CD4-positive, alpha-beta T cell treated with Interleukin-6 at 100 ng/mL for 8 hours (primary cell): ENCODE results near the gene ACBD6.
"Not testable (repeated sequence)": the region's sequence is repeated elsewhere in the genome, so short reads cannot be mapped to it uniquely, and the experiment has no call there.

Experiments
- DNase-seq: peaks from one replicate; pipeline ENCODE4 v3.0.0-alpha.2; 2020; ENCODE audit warnings: mixed read lengths, low spot score

The ACBD6 gene, protein sequence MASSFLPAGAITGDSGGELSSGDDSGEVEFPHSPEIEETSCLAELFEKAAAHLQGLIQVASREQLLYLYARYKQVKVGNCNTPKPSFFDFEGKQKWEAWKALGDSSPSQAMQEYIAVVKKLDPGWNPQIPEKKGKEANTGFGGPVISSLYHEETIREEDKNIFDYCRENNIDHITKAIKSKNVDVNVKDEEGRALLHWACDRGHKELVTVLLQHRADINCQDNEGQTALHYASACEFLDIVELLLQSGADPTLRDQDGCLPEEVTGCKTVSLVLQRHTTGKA

DNA sequence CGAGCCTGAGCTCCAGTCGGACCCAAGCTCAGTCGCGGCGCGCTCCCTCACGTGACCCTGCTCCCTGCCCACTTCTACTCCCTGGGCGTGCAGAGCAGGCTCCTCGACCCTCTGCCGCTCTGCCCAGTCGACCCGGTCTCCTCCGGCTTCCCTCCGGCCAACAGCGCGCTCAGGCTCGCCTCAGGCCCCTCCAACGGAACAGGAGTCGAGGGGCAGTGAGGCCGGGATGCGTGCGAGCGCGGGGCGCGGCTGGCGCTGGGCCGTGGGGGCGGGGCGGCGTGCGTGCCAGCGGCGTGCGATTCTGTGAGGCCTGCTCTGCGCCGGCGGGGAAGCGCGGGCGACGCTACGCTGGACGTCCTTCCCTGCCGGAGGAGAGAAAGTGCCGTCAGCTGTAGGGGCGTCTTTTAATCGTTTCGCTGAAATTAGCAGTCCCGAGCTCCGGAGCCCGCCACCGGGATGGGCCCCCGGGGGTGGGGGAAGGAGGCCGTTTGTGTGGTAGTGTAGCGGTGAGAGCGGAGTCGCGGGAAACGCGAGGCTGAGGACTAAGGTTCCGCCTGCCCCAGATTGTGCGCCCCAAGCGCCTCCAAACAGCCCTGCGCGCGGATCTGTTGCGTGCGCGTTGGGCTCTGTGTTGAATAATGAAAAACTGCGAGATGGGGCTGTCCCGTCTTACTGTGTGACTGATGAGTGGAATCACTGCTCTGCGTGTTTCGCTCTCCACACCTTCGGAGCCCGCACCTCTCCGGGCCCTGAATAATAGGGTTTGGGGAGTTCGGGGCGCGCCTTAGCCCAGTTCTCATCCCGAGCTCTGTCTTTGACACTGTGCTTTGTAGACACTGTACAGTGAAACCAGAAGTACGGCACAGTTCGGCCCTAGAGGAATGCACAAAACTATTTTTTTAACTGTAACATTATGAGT lies at the start of gene ACBD6:
Gene ACBD6 (minus strand): TSS at position 217 of the 919 bp plus-strand sequence. CDS start 311 bp downstream, outside the sequence.
- DNase-seq = peak; percentile 82

DNA sequence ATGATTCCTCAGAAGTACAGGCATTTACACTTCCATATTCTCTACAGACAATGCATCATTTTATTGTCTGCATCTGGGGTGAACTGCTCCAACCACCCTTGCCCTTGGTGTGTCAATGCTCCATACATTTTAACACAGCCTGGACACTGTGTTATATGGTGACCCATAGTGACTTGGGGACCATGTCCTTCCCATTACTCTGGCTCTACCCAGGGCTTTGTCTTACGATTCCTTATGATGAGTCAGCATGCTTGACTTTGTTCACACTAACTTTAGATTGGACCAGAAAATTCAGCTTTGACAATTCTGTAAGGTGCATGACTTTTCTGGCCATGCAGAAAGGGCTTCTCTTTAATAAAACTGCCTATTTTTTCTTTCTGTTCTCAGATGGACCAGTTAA lies 49.6 kb upstream of the ACBD6 start:
- DNase-seq = no peak

DNA sequence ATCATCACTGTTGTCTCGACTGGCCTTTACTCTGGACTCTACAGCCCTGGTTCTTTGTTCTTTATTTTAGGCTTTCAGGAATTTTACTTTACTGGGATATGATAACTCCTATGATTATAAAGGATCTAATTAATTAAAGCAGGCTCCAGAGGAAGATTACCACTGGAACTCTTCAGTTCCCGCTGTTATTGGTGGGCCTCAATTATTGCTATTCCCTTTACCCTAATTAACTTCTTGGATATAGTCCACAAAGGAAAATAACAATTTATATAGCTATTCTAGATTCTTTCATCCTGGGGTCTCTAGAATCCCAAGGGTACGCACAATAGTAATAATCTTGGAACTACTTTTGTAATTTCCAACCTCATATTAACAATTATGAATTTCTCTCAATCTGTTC lies 47.9 kb upstream of the ACBD6 start:
- no peak for DNase-seq

DNA sequence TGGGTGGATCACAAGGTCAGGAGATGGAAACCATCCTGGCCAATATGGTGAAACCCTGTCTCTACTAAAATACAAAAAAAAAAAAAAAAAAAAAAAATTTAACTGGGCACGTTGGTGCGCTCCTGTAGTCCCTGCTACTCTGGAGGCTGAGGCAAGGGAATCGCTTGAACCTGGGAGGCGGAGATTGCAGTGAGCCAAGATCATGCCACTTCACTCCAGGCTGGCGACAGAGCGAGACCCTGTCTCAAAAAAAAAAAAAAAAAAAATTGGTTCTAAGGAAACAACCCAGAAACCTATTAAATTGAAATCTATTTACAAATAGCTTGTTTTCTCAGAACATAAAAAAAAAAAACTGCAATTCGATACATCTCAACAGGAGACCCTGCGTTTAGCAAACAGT lies 47.4 kb upstream of the ACBD6 start:
- DNase-seq = not testable (repeated sequence)

DNA sequence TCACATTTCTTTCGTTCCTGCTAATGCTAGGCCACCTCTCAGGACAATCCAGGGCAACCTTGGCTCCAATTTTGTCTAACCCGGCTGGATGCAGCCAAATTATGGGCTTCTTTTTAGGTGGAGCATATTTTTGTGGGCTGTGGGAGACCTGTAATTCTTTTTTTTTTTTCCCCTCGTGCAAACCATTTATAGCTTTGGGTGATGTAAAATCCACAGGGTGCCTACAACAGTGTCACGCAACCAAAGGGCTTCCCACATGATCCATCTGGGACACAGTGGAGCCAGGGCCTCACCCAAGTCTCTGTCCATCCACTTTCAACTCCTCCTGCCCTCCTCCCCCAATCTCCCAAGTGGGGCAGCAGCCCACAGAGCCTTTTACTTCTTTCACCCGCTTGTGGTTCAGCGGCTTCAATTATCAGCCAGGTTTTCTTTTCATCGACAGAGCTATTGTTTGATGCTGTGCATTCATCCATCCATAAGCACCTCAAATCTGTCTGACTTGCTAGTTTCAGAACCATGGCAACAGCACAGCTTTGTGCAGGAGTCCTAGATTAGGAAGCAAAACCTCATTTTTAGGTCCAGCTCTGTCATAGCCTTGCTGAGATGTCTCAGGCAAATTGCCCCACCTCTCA lies 46.4 kb upstream of the ACBD6 start:
- DNase-seq = no peak

DNA sequence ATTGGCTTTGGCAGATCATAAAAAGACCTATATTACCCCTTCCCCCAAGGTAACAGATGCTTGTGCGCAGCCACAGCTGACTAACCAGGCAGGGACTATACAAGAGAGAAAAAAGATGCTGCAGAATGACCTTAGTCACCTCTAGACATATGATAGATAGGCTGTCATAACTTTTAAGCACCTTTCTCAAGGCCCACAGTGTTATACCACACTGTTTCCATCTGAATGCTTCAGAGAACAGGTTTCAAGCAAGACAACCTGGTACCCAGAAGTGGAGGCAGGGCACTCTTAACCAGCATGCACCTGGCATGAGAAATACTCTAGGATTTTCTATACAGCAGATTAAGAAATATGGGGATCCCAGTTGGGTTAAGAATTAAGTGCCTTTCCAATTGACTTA lies 43.6 kb upstream of the ACBD6 start:
- no peak for DNase-seq

DNA sequence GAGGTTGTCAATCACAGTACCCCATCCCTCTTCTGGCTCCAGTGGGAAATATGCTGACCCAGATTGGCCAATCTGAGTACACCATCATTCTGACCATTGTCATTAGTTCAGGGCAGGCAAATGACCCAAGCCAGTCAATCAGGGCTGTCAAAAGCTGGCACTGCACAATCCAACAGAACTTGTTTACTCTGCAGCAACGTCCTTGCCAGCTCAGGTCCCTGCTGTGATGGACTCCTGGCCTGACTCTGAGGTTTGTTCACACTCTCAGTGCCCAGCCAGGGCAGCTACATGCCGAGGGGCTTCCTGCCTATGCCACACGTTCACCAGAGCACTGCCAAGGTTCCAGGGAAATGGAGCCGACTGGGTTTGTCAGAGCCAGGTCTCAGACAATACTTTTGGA lies 41.7 kb upstream of the ACBD6 start:
- DNase-seq = no peak

DNA sequence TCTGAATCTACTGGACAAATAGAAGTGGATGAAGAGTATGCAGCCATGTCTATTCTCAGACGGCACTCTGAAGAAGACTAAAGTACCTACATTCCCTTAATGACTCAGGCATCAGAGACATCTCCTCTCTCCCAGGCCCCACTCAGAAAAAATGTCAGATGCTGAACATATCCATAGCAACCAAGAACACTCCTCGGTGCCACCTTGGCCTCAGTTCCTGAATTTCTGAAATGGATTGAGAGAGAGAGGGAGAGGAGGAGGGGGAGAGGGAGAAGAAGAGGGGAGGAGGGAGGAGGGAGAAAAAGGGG lies 40.4 kb upstream of the ACBD6 start:
- no peak for DNase-seq

DNA sequence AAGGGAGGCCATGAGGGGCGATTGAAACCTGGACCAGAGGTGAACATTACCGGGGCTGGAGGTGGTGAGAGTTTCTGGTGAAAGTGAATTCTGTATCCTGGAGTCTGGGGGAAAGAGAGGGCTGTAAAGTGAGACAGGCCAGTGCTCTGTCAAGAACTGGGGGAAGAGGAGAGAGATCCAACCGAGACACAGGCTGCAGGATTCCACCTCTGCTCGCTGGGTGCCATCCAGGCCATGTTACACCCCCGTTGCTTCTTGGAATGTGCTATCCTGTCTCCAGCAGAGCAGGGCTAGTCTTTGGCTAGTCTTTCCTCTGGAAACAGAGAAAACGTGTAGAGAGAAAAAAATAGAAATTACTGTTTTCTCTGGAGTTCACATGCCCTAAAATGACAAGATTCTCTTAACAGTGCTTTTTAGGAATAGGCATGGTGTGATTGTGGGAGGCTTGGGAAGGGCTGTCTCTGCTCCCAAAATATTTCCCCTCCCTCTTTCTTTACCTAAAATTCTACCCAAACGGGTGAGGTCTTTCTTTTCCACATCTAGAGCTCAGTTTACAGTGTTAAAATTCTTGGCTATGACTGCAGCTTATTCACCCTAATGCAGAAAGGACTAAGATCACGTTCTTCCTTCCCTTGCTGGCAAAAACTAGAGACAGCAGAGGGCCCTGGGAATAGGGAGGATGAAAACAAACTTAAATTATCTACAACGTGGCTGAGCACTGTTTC lies 39.9 kb upstream of the ACBD6 start:
- no peak for DNase-seq

DNA sequence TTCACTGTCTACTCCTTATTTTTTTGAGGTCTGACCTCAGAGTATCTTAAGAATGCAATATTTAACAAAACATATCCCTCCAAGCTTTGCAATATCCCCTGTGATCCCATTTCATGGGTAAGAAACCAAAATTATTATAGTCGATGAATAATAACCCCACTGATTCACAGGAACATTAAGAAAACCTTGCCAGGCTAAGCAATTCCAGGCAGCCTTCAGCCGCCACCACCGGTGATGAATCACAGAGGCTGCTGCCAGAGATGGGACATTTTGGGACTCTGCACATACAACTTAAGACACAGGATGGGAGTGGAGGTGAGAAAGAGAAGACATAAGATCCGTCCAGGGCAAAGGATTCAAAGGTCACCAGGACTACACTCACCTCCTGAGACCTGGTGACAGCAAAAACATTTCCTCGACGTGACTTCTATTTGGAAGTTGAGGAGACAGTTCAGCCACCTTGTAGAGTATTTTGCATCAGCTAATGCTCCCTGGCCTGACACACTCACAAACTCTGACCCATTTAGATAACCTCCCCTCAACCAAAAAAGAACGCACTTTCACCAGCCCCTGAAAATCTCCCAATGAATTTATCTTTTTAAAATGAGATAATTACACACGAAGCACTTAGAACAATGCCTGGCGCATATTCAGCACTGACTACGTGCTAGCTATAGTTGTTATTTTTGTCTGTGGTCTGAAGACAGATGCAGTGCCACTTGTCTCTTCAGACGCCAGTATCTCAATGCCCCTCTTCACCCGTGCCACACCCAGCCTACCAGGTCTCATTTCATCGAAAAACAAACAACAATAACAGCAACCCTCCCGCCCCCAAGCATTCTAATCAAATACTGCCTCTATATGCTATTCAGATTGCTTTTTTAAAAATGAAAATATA lies 38.6 kb upstream of the ACBD6 start:
- DNase-seq = no peak

DNA sequence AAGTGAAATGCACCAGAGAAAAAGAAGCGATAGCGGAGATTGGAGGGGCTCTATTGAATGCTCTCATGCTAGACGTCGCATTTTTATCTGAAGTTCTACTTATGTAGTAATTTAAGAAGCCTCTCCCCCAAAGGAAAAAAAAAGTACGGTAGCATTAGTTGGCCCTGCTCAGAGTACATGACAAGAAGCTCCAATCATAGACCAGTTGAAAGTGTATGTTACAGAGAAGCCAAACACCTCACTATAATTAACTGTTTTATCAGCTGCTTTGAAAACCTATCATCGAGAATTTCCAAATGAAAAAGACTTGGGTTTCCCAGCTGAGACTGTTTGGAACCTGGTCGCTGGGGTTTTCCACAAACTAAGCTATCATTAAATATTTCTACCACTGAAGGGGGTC lies 36.8 kb upstream of the ACBD6 start:
- no peak for DNase-seq

DNA sequence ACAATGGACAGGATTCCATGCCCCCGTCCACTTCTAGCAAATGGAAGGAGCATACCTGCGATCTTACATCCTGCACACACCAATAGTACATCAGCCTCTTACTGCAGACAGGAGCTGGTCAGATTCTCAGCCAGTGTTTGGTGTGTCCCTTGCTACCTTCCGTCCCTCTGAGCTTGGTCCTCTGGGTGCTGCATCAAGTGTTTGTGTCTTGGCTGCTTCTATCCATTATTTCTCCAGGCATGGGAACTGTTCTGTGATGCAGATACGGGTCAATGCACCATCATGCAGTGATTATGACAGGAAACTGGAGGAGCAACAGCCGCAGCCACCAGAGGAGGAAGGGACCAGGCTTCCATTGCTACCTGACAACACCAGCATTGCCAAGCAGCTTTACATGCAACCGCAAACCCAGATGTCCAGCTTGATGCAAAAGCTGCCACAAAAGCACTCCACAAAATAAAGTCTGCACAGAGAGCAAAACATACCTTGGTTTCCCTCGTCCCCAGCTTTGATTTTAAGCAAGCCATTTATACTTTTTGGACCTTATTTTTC lies 34.5 kb upstream of the ACBD6 start:
- DNase-seq = no peak

DNA sequence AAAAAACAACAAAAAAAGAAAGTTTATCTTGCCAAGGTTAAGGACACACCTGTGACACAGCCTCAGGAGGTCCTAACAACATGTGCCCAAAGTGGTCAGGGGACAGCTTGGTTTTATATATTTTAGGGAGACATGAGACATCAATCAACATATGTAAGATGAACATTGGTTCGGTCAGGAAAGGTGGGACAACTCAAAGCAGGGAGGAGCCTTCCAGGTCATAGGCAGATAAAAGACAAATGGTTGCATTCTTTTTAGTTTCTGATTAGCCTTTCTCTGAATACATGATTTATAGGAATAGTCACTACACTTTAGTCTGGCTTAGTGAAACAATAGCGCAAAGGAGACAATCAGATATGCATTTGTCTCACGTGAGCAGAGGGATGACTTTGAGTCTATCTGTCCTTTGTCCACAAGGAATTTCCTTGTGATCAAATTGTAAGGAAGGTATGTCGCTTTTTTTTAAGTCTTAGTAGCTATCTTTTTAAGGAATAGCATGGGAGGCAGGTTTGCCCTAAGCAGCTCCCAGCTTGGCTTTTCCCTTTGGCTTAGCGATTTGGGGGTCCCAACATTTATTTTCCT lies 33.1 kb upstream of the ACBD6 start:
- DNase-seq = no peak

DNA sequence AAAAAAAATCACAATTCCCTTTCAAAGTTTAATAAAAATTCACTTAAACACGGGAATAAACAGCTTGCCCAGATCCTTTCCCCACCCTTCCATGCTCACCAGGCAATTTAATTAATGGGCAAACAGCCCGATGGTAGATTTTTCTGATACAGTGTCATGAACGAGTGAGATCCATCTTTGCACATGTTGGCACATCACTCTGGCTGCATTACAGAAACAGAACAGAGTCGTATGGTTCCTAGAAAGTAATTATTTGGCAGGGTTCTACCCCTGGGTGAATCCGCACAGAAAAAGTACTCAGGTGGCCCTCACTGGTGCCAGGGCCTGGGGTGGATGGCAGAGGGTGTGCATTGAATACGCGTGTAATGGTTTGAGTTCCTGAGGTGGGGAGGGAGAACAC lies 31.8 kb upstream of the ACBD6 start:
- DNase-seq = no peak

DNA sequence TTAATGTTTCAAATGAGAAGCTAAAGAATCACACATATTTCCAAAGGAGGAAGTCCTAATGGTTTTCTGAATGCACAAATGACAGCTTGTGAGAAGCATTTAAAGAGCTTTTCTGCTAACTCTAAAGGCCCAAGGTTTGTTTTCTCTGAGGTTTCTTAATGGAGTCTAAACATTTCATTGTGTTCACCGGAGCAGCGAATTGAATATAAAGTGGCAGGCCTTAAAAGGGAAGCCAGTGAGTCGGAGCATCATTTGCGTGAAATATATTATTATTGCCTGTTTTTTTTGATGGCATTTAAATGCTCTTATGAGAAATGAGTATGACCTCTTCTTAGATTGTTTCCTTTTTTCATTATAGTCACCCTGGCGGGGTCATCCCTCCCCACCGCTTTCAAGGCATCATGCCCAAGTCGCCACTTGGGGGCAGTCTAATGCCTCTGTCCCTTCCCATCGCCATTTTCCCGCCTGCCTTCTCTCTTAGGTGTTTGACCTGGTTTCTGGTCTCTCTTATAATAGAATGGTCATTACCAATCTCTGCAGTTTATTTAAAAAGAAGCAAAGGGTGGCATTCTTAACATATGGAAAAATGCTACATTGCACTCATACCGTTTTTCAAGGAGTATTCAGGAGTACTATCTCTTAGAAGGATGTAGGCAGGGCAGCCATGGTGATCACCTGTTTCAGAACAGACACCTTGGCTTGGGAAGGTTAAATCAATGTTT lies 31.1 kb upstream of the ACBD6 start:
- DNase-seq = peak; percentile 42

DNA sequence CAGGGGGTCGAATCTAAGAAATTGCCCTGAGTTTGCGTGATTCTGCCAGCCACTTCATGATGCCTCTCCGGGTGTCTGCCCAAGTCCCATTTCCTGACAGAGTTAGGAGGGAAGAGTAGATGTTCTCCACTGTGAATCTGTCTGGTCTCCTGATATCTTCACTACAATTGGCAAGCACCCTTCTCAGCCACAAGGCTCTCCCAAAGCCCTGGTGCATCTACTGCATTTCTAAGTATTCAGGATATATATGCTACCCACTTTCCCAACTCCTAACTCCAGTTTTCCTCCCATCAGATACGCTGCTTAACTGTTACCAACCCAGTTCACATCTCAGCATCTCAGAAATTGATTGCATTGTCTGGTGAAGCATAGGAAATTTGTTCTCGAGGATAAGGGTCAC lies 30.5 kb upstream of the ACBD6 start:
- no peak for DNase-seq

DNA sequence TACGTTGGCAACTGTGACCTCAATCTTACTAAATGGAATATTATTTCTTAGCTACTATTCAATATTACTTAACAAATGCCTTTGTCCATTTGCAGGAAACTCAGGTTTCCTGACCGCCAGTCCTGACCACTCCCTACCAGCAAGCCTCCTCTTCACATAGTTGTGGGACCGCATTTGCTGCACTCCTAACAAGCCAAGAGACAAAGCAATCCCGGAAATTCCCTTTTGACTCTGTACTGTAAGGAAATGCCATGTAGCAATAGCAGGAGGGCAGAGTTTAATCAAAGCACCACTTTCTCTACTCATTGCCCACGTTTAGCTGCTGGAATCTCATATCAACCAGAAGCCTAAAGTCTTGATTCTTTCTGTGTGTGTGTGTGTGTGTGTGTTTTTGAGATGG lies 28.1 kb upstream of the ACBD6 start:
- no peak for DNase-seq

DNA sequence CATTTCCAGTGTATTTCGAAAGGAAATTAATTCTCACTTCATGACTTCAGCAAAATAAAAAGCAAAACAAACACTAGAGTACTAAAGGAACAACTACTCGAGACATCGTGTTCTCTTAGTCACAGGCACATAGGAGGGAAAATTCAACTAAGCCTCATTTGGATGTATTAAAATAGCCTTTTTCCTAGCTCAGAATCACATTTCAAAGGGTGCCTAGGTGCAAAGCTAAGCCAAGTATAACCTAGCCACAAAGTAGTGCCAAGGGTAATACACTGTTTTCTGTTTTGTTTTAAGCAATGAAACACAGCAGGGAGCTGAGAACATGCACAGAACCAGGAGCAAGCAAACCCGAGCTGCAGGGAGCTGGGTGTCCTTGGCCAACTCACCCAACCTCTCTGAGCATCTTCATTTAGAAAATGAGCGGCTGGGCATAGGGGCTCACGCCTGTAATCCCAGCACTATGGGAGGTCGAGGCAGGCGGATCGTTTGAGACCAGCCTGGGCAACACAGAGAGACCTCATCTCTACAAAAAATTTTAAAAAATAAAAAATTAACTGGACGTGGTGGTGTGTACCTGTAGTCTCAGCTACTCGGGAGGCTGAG lies 26.6 kb upstream of the ACBD6 start:
- DNase-seq = no peak

DNA sequence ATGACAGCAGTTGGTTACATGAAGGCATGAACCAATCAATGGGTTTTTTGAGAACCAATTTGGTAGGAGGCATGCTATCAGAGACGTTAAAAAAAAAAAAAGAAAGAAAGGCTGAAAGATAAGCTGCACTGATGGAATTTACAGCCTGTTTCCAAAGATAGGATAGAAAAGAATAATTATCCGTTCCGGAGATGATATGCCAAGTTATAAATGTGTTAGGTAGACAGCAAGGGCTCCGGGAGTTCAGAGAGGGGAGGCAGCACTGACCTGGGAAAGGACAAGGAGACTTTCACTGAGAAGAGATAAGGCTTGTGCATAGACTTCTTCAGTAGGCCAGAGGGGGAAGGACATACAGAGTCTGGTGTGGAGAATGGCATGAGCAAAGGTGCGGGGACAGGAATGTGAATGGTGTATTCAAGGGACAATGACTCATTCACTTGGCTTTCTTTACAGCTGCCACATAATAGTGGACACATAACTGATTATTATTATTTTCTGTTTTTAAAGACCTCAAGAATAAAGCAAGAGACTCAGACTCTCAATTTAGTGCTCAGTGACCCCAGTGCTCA lies 24.8 kb upstream of the ACBD6 start:
- DNase-seq = no peak
